Heart right ventricle (tissue), 16 donors: Measurements from ENCODE around the gene KIF5A. TPM values are rescaled to one million over a fixed set of nuclear protein-coding genes. Genes with fewer than 3 reads are reported as not detected.
"Not testable (repeated sequence)": the region's sequence is repeated elsewhere in the genome, so short reads cannot be mapped to it uniquely, and the experiment has no call there.

Experiments used
- ATAC-seq, 8 donors: fragments of 200-7000 bp; cut with Tn5 transposase; one replicate each; pipeline ENCODE4 v1.9.1; 2020; ENCODE audit warnings: mild to moderate bottlenecking in 8 of 8, moderate library complexity in 8 of 8, moderate number of reproducible peaks in 1 of 8
- DNase-seq, 2 donors: peaks; one replicate each; pipeline ENCODE4 v3.0.0-alpha.2; 2020
- H3K27ac ChIP-seq, 10 donors: fragments of 200-600 bp; sonication (generic) in 2 of 10; one replicate each; pipeline versions ENCODE4 v1.5.0 to v1.8.0; 2020 to 2022; ENCODE audit warnings: mild to moderate bottlenecking in 3 of 10
- H3K27me3 ChIP-seq, 7 donors: fragments of 200-600 bp; one replicate each; pipeline ENCODE4 v1.8.0; 2021 to 2022; ENCODE audit warnings: mild to moderate bottlenecking in 2 of 7
- H3K36me3 ChIP-seq, 9 donors: fragments of 200-600 bp; sonication (generic) in 1 of 9; one replicate each; pipeline versions ENCODE4 v1.5.0 to v1.8.0; 2020 to 2022; ENCODE audit warnings: mild to moderate bottlenecking in 2 of 9
- H3K4me1 ChIP-seq, 9 donors: fragments of 200-600 bp; sonication (generic) in 1 of 9; one replicate each; pipeline versions ENCODE4 v1.5.0 to v1.8.0; 2020 to 2022; ENCODE audit warnings: mild to moderate bottlenecking in 4 of 9
- H3K4me3 ChIP-seq, 10 donors: fragments of 200-600 bp; sonication (generic) in 2 of 10; one replicate each; pipeline versions ENCODE4 v1.5.0 to v1.8.0; 2020 to 2022; ENCODE audit warnings: mild to moderate bottlenecking in 7 of 10, moderate library complexity in 2 of 10
- H3K9me3 ChIP-seq, 11 donors: fragments of 200-600 bp in 10 of 11; sonication (generic) in 2 of 11; one replicate each; pipeline versions ENCODE4 v1.5.0 to v1.8.0; 2013 to 2022; ENCODE audit warnings: mild to moderate bottlenecking in 2 of 11, control low read depth in 1 of 11, moderate library complexity in 1 of 11
- CTCF ChIP-seq, 9 donors: fragments of 200-600 bp; sonication (generic) in 2 of 9; IDR thresholded peaks; one replicate each; pipeline versions ENCODE4 v1.5.0 to v1.8.0; 2021 to 2022; ENCODE audit warnings: antibody characterized with exemption in 9 of 9, mild to moderate bottlenecking in 5 of 9, moderate library complexity in 1 of 9
- WGBS, 2 donors: extraction: QIAGEN DNeasy Blood & Tissue Kit; methylation state at CpG; one replicate each; pipeline ENCODE4 v1.1.7; 2013; ENCODE audit warnings: inconsistent platforms in 1 of 2; 5-methylcytosine and 5-hydroxymethylcytosine counted together
- intact Hi-C, 10 donors: fragments of 100-400 bp; cut with DNase I; formaldehyde crosslinking; loops; one replicate each; pipeline versions ENCODE4 v1.11.1 to v1.14.2; 2022
- polyA plus RNA-seq, 2 donors: library from polyadenylated mRNA; stranded (reverse); fragments of 200-250 nt; gene quantifications; one replicate each; pipeline ENCODE4 v1.2.3, GENCODE V29; 2013
- total RNA-seq, 10 donors: library from RNA; stranded (reverse); fragmentation: NEBNext Ultra II Directional in 3 of 10; extraction: Animal tissue kit (Norgen Biotek cat#: 25700) in 3 of 10; gene quantifications; one replicate each; pipeline versions ENCODE4 v1.2.1 to v1.2.4, GENCODE V29; 2021 to 2023
- donor health status: Arrhythmogenic right ventricular cardiomyopathy.
- donor health status: ischemic (EF 13 %, LVEDD 7.1; RV severe dilation, severe dysfunction).
- donor health status: healthy with polysubstance abuse.
- donor health status: DM: no; HTN: yes; CAD: no.
- donor health status: DM: no; HTN: no; CAD: no.
- donor health status: ischemic (EF 25% LVEDD 6.9; RV normal size, moderate dysfunction).
- donor health status: ischemic (EF 25% LVEDD 5.7; RV mildly dilated, moderate dysfunction).
- donor health status: healthy.
- donor health status: DM: yes; HTN: yes; CAD: no.
- donor health status: Ischemic cardiomyopathy.
- donor health status: ischemic (EF 35%, LVEDD 5.7; RV mildly dilated, moderate dysfunction).
- donor health status: nonischemic (EF 11% LVEDD 7.7; RV severe dilation, severe dysfunction).
- donor health status: DM: yes; HTN: yes; CAD: no.
- donor health status: PGD.
- donor health status: ischemic (EF 29% LVEDD 5.4; RV normal size, mild dysfunction).
- donor health status: nonischemic (EF 23%, LVEDD 6.1; RV moderate dilation, normal function).

KIF5A gene
- total and polyA plus RNA-seq, 12 donors = 0.05 to 0.29 (median 0.07) TPM; not detected in 5

DNA sequence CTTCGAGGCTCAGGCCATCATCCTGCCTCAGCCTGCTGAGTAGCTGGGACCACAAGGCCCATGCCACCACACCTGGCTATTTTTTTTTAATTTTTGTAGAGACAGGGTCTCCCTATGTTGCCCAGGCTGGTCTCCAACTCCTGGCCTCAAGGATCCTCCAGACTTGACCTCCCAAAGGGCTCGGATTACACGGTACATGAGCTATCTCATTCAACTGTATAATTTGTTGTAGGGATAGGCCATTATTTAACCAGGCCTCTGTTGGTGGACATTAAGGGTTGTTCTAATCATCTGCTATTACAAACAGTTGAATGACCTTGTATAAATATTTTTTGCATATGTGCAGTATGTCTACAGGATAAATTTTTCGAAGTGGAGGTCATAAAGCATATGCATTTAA, 9.0 kb downstream of the KIF5A start:
- DNase-seq = no peak
- no peak overlapping the region for H3K27ac ChIP-seq
- H3K4me3 ChIP-seq = no peak overlapping the region
- H3K27me3 ChIP-seq = peaks cover 0 to 22% (median 8%) of the 10 kb centered on the region in 7 donors
- intact Hi-C loops = no loop called here
- 81 to 89% methylated on average over 4 of the region's 4 CpGs for WGBS, 2 donors
- no peak for ATAC-seq
- no peak for TF ChIP-seq CTCF (IDR thresholded peaks at IDR 0.05)
- H3K9me3 ChIP-seq = no peaks in the 10 kb centered on the region
- no peaks in the 10 kb centered on the region for H3K4me1 ChIP-seq
- no peaks in the 10 kb centered on the region for H3K36me3 ChIP-seq

- intact Hi-C loops = no loop called here
- Histone ChIP-seq H3K27me3 (peaks cover 0 to 30% (median 9%) of the 10 kb centered on the region in 7 donors), H3K9me3 (no peaks in the 10 kb centered on the region), H3K4me1 (no peaks in the 10 kb centered on the region), H3K36me3 (no peaks in the 10 kb centered on the region), H3K27ac (no peak overlapping the region), H3K4me3 (no peak overlapping the region)
- 94 to 95% methylated on average over 2 of the region's 2 CpGs for WGBS, 2 donors
- DNase-seq (no peak), ATAC-seq (no peak)
- no peak for TF ChIP-seq CTCF (IDR thresholded peaks at IDR 0.05)
These were observed 10.7 kb downstream of the KIF5A start for GRCh38 chr12:57560516-57560915.

GRCh38 chr12:57561117-57561516, 11.3 kb downstream of the KIF5A start:
- DNase-seq, intact Hi-C loops, ATAC-seq, H3K4me1 ChIP-seq, H3K36me3 ChIP-seq, H3K4me3 ChIP-seq, H3K9me3 ChIP-seq, H3K27ac ChIP-seq: not testable (repeated sequence)
- WGBS, 2 donors = 70 to 71% methylated on average over 1 of the region's 1 CpG
- peaks cover 0 to 36% (median 9%) of the 10 kb centered on the region in 7 donors for H3K27me3 ChIP-seq

GRCh38 chr12:57563358-57563757, 13.5 kb downstream of the KIF5A start:
- no peaks in the 10 kb centered on the region for H3K4me1 ChIP-seq
- DNase-seq (no peak), ATAC-seq (no peak)
- H3K4me3 ChIP-seq = no peak overlapping the region
- H3K27me3 ChIP-seq = peaks cover 0 to 55% (median 21%) of the 10 kb centered on the region in 7 donors
- H3K27ac ChIP-seq = no peak overlapping the region
- H3K36me3 ChIP-seq = no peaks in the 10 kb centered on the region
- 16 to 23% methylated on average over 4 of the region's 4 CpGs for WGBS, 2 donors
- no peaks in the 10 kb centered on the region for H3K9me3 ChIP-seq
- TF ChIP-seq CTCF (IDR thresholded peaks at IDR 0.05) = no peak
- intact Hi-C loops = no loop called here

GRCh38 chr12:57564178-57564740, 14.4 kb downstream of the KIF5A start:
- WGBS, 2 donors = 83 to 86% methylated on average over 7 of the region's 7 CpGs
- H3K36me3 ChIP-seq = no peaks in the 10 kb centered on the region
- DNase-seq = no peak
- no peaks in the 10 kb centered on the region for H3K9me3 ChIP-seq
- H3K27ac ChIP-seq = no peak overlapping the region
- no peaks in the 10 kb centered on the region for H3K4me1 ChIP-seq
- intact Hi-C loops = no loop called here
- no peak for TF ChIP-seq CTCF (IDR thresholded peaks at IDR 0.05)
- no peak for ATAC-seq
- H3K4me3 ChIP-seq = no peak overlapping the region
- peaks cover 0 to 62% (median 26%) of the 10 kb centered on the region in 7 donors for H3K27me3 ChIP-seq
